ENCODE measurements around the gene PRAMEF8. TPM values are rescaled to one million over a fixed set of nuclear protein-coding genes. Genes with fewer than 3 reads are reported as not detected.
"Not testable (repeated sequence)": the region's sequence is repeated elsewhere in the genome, so short reads cannot be mapped to it uniquely, and the experiment has no call there.

The PRAMEF8 gene
- total RNA-seq = not detected
- not detected for polyA plus RNA-seq (2013, experiment 1 of 2)
- polyA plus RNA-seq (2013, experiment 2 of 2) = not detected
- long read RNA-seq, experiment 1 = 0 reads
- long read RNA-seq, experiment 2 = 0 reads
- long read RNA-seq, experiment 3 = 0 reads
- long read RNA-seq, experiment 4 = 0 reads

GRCh38 chr1:13285037-13285436 lies at the start of gene PRAMEF8:
TSS of gene PRAMEF8 (minus strand) at chr1:13285137. CDS start at chr1:13284091, 1,046 bp downstream.
- H3K4me3 Mint-ChIP-seq; H3K27ac ChIP-seq (ENCODE audit: low read depth, low read length); H3K9me3 ChIP-seq (ENCODE audit: control insufficient read depth, low read length); H3K27me3 ChIP-seq (ENCODE audit: control insufficient read depth, insufficient read depth, low read length, poor library complexity, severe bottlenecking); H3K27ac Mint-ChIP-seq; H3K9me3 Mint-ChIP-seq; H3K36me3 Mint-ChIP-seq (ENCODE audit: low read depth); DNase-seq; H3K9ac ChIP-seq (ENCODE audit: extremely low read depth, low read length, poor library complexity, severe bottlenecking); H3K4me3 ChIP-seq (ENCODE audit: low read length); H3K4me1 Mint-ChIP-seq; H3K27me3 Mint-ChIP-seq (ENCODE audit: insufficient read depth); H3K4me1 ChIP-seq (ENCODE audit: control insufficient read depth, insufficient read depth, low read length); H3K36me3 ChIP-seq (ENCODE audit: control insufficient read depth, insufficient read depth, low read length): not testable (repeated sequence)
- WGBS, 2 experiments (ENCODE audit: insufficient coverage in 1 of 2, insufficient read length in 1 of 2) = no CpG with 5 or more reads among the region's 1 CpG

- WGBS, 2 experiments (ENCODE audit: insufficient coverage in 1 of 2, insufficient read length in 1 of 2) = no CpG with 5 or more reads among the region's 4 CpGs
- not testable (repeated sequence) for H3K27ac ChIP-seq (ENCODE audit: low read depth, low read length); H3K4me1 ChIP-seq (ENCODE audit: control insufficient read depth, insufficient read depth, low read length); H3K4me3 Mint-ChIP-seq; H3K27me3 ChIP-seq (ENCODE audit: control insufficient read depth, insufficient read depth, low read length, poor library complexity, severe bottlenecking); H3K4me3 ChIP-seq (ENCODE audit: low read length); H3K4me1 Mint-ChIP-seq; DNase-seq; H3K9me3 ChIP-seq (ENCODE audit: control insufficient read depth, low read length); H3K36me3 ChIP-seq (ENCODE audit: control insufficient read depth, insufficient read depth, low read length); H3K36me3 Mint-ChIP-seq (ENCODE audit: low read depth); H3K9ac ChIP-seq (ENCODE audit: extremely low read depth, low read length, poor library complexity, severe bottlenecking); H3K27me3 Mint-ChIP-seq (ENCODE audit: insufficient read depth); H3K27ac Mint-ChIP-seq
- peaks cover 39% of the 10 kb centered on the region for H3K9me3 Mint-ChIP-seq
These were observed 30.3 kb upstream of the PRAMEF8 start, which contains the start of gene PRAMEF15 for GRCh38 chr1:13315281-13315680. TSS of gene PRAMEF15 (plus strand) at chr1:13315581. CDS start at chr1:13318408, 2,827 bp downstream.

GRCh38 chr1:13303239-13303638 lies 18.3 kb upstream of the PRAMEF8 start, which contains the start of gene PRAMEF33:
TSS of gene PRAMEF33 (plus strand) at chr1:13303539. CDS start at chr1:13305955, 2,416 bp downstream.
- not testable (repeated sequence) for H3K9me3 Mint-ChIP-seq; H3K27me3 Mint-ChIP-seq (ENCODE audit: insufficient read depth); H3K4me3 Mint-ChIP-seq; H3K27ac ChIP-seq (ENCODE audit: low read depth, low read length); H3K27me3 ChIP-seq (ENCODE audit: control insufficient read depth, insufficient read depth, low read length, poor library complexity, severe bottlenecking); H3K4me3 ChIP-seq (ENCODE audit: low read length); H3K27ac Mint-ChIP-seq; H3K36me3 Mint-ChIP-seq (ENCODE audit: low read depth); DNase-seq; H3K4me1 Mint-ChIP-seq; H3K36me3 ChIP-seq (ENCODE audit: control insufficient read depth, insufficient read depth, low read length); H3K9ac ChIP-seq (ENCODE audit: extremely low read depth, low read length, poor library complexity, severe bottlenecking); H3K9me3 ChIP-seq (ENCODE audit: control insufficient read depth, low read length); H3K4me1 ChIP-seq (ENCODE audit: control insufficient read depth, insufficient read depth, low read length)
- WGBS, 2 experiments (ENCODE audit: insufficient coverage in 1 of 2, insufficient read length in 1 of 2) = no CpG with 5 or more reads among the region's 1 CpG

GRCh38 chr1:13302197-13302596 lies 17.3 kb upstream of the PRAMEF8 start:
- H3K4me3 Mint-ChIP-seq; H3K27me3 ChIP-seq (ENCODE audit: control insufficient read depth, insufficient read depth, low read length, poor library complexity, severe bottlenecking); H3K36me3 Mint-ChIP-seq (ENCODE audit: low read depth); H3K9me3 Mint-ChIP-seq; H3K9me3 ChIP-seq (ENCODE audit: control insufficient read depth, low read length); H3K9ac ChIP-seq (ENCODE audit: extremely low read depth, low read length, poor library complexity, severe bottlenecking); H3K27ac Mint-ChIP-seq; H3K36me3 ChIP-seq (ENCODE audit: control insufficient read depth, insufficient read depth, low read length); H3K27ac ChIP-seq (ENCODE audit: low read depth, low read length); DNase-seq; H3K27me3 Mint-ChIP-seq (ENCODE audit: insufficient read depth); H3K4me1 ChIP-seq (ENCODE audit: control insufficient read depth, insufficient read depth, low read length); H3K4me3 ChIP-seq (ENCODE audit: low read length); H3K4me1 Mint-ChIP-seq: not testable (repeated sequence)

- not testable (repeated sequence) for H3K4me3 ChIP-seq (ENCODE audit: low read length); H3K4me1 Mint-ChIP-seq; DNase-seq; H3K27me3 Mint-ChIP-seq (ENCODE audit: insufficient read depth); H3K36me3 Mint-ChIP-seq (ENCODE audit: low read depth); H3K36me3 ChIP-seq (ENCODE audit: control insufficient read depth, insufficient read depth, low read length); H3K27ac ChIP-seq (ENCODE audit: low read depth, low read length); H3K27me3 ChIP-seq (ENCODE audit: control insufficient read depth, insufficient read depth, low read length, poor library complexity, severe bottlenecking); H3K27ac Mint-ChIP-seq; H3K4me1 ChIP-seq (ENCODE audit: control insufficient read depth, insufficient read depth, low read length); H3K9me3 Mint-ChIP-seq; H3K9me3 ChIP-seq (ENCODE audit: control insufficient read depth, low read length); H3K4me3 Mint-ChIP-seq; H3K9ac ChIP-seq (ENCODE audit: extremely low read depth, low read length, poor library complexity, severe bottlenecking)
- 100% methylated on average over 2 of the region's 27 CpGs; no CpG with 5 or more reads in 1 of the 2 experiments for WGBS, 2 experiments (ENCODE audit: insufficient coverage in 1 of 2, insufficient read length in 1 of 2)
These were observed 13.8 kb upstream of the PRAMEF8 start for GRCh38 chr1:13298699-13299098.

GRCh38 chr1:13297216-13297931 lies 12.4 kb upstream of the PRAMEF8 start:
- H3K4me3 ChIP-seq (ENCODE audit: low read length); H3K9ac ChIP-seq (ENCODE audit: extremely low read depth, low read length, poor library complexity, severe bottlenecking); H3K27me3 ChIP-seq (ENCODE audit: control insufficient read depth, insufficient read depth, low read length, poor library complexity, severe bottlenecking); H3K36me3 Mint-ChIP-seq (ENCODE audit: low read depth); H3K4me1 ChIP-seq (ENCODE audit: control insufficient read depth, insufficient read depth, low read length); H3K9me3 ChIP-seq (ENCODE audit: control insufficient read depth, low read length); H3K4me1 Mint-ChIP-seq; H3K9me3 Mint-ChIP-seq; DNase-seq; H3K27ac Mint-ChIP-seq; H3K27me3 Mint-ChIP-seq (ENCODE audit: insufficient read depth); H3K27ac ChIP-seq (ENCODE audit: low read depth, low read length); H3K36me3 ChIP-seq (ENCODE audit: control insufficient read depth, insufficient read depth, low read length); H3K4me3 Mint-ChIP-seq: not testable (repeated sequence)
- WGBS, 2 experiments (ENCODE audit: insufficient coverage in 1 of 2, insufficient read length in 1 of 2) = no CpG with 5 or more reads among the region's 5 CpGs

GRCh38 chr1:13289030-13289429 lies 4.1 kb upstream of the PRAMEF8 start:
- H3K27me3 ChIP-seq (ENCODE audit: control insufficient read depth, insufficient read depth, low read length, poor library complexity, severe bottlenecking); H3K4me3 Mint-ChIP-seq; H3K4me1 ChIP-seq (ENCODE audit: control insufficient read depth, insufficient read depth, low read length); H3K4me3 ChIP-seq (ENCODE audit: low read length); H3K9me3 Mint-ChIP-seq; H3K27ac Mint-ChIP-seq; H3K36me3 ChIP-seq (ENCODE audit: control insufficient read depth, insufficient read depth, low read length); H3K27me3 Mint-ChIP-seq (ENCODE audit: insufficient read depth); H3K9me3 ChIP-seq (ENCODE audit: control insufficient read depth, low read length); H3K4me1 Mint-ChIP-seq; H3K27ac ChIP-seq (ENCODE audit: low read depth, low read length); H3K36me3 Mint-ChIP-seq (ENCODE audit: low read depth); DNase-seq; H3K9ac ChIP-seq (ENCODE audit: extremely low read depth, low read length, poor library complexity, severe bottlenecking): not testable (repeated sequence)
- no CpG with 5 or more reads among the region's 3 CpGs for WGBS, 2 experiments (ENCODE audit: insufficient coverage in 1 of 2, insufficient read length in 1 of 2)
